MM.1S (cell line): Measurements from ENCODE around the gene ANKRD10.

Experiments
- EZH2 ChIP-seq: fragments of 300-600 bp; sonication (generic); optimal IDR thresholded peaks from 2 replicates; pipeline ENCODE3; 2017; ENCODE audit warnings: low read depth, mild to moderate bottlenecking, antibody characterized with exemption, low read length, mixed read lengths
- EZH2phosphoT487 ChIP-seq: fragments of 300-600 bp; sonication (generic); IDR thresholded peaks from 2 replicates; pipeline ENCODE4 v1.6.1; 2018; ENCODE audit warnings: antibody characterized with exemption, low read length
- TF ChIP-seq, protein P1 (sequence below): fragments of 300-600 bp; sonication (generic); IDR thresholded peaks from 2 replicates; pipeline ENCODE4 v1.5.1; 2016; ENCODE audit warnings: antibody characterized with exemption, low read length, mixed read lengths

DNA sequence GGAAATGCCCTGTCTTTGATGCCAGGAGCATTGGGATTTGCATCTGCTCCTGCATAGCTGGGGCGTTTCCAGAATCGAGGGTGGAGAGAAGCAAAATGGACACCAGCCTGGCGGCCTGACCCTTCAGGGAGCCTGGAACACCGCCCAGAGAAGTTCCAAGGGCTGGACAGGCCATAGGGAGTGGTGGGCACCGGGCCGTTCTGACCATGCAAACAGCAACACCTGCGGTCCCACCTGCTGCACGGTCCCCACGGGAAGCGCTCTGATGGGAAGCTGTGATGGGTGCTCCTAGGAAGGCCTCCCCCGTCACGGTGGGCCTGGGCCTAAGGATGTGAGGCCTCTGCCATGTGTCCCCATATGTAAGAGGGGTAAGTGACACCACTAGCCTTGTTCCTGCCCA is 34.2 kb upstream of the ANKRD10 start:
- TF ChIP-seq, protein P1, sequence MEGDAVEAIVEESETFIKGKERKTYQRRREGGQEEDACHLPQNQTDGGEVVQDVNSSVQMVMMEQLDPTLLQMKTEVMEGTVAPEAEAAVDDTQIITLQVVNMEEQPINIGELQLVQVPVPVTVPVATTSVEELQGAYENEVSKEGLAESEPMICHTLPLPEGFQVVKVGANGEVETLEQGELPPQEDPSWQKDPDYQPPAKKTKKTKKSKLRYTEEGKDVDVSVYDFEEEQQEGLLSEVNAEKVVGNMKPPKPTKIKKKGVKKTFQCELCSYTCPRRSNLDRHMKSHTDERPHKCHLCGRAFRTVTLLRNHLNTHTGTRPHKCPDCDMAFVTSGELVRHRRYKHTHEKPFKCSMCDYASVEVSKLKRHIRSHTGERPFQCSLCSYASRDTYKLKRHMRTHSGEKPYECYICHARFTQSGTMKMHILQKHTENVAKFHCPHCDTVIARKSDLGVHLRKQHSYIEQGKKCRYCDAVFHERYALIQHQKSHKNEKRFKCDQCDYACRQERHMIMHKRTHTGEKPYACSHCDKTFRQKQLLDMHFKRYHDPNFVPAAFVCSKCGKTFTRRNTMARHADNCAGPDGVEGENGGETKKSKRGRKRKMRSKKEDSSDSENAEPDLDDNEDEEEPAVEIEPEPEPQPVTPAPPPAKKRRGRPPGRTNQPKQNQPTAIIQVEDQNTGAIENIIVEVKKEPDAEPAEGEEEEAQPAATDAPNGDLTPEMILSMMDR = no peak
- TF ChIP-seq EZH2 (no peak), EZH2phosphoT487 (no peak)
